ENCODE data around the gene NCKAP5.

GRCh38 chr2:133231264-133231663 is 337.0 kb downstream of the NCKAP5 start:
- TF ChIP-seq POLR2AphosphoS5 (IDR thresholded peaks at IDR 0.05) (no peak), POLR2A (IDR thresholded peaks at IDR 0.05) (no peak), CTCF (IDR thresholded peaks at IDR 0.05) (no peak)

Measured in prostate gland (tissue), 2 donors.